Measurements from ENCODE around the gene TAPBP.
A peak's percentile ranks its signal among the peaks of the same experiment; 100 is the strongest.

The TAPBP gene

GRCh38 chr6:33316603-33317418, 2.9 kb upstream of the TAPBP start:
- TF ChIP-seq CTCF (IDR thresholded peaks at IDR 0.05; ENCODE audit: insufficient read depth, low read length, poor library complexity, severe bottlenecking): no peak
- H3K4me3 ChIP-seq (replicated peaks; ENCODE audit: low read depth, low read length): peak overlapping the region; percentile 73
- no peak for DNase-seq (ENCODE audit: extremely low read depth, insufficient read length)
- no peaks in the 10 kb centered on the region for H3K27me3 ChIP-seq (replicated peaks; ENCODE audit: control insufficient read depth, insufficient read depth, low read length)
- H3K36me3 ChIP-seq (ENCODE audit: control insufficient read depth, insufficient read depth, low read length): peaks cover 25% of the 10 kb centered on the region

- Histone ChIP-seq H3K4me3 (replicated peaks; ENCODE audit: low read depth, low read length) (no peak overlapping the region), H3K27me3 (replicated peaks; ENCODE audit: control insufficient read depth, insufficient read depth, low read length) (no peaks in the 10 kb centered on the region), H3K36me3 (ENCODE audit: control insufficient read depth, insufficient read depth, low read length) (peaks cover 24% of the 10 kb centered on the region)
- no peak for DNase-seq (ENCODE audit: extremely low read depth, insufficient read length)
- TF ChIP-seq CTCF (IDR thresholded peaks at IDR 0.05; ENCODE audit: insufficient read depth, low read length, poor library complexity, severe bottlenecking): no peak
Measured at GRCh38 chr6:33315793-33316602, 2.1 kb upstream of the TAPBP start.

- TF ChIP-seq CTCF (IDR thresholded peaks at IDR 0.05; ENCODE audit: insufficient read depth, low read length, poor library complexity, severe bottlenecking): no peak
- H3K36me3 ChIP-seq (ENCODE audit: control insufficient read depth, insufficient read depth, low read length): peaks cover 16% of the 10 kb centered on the region
- H3K27me3 ChIP-seq (replicated peaks; ENCODE audit: control insufficient read depth, insufficient read depth, low read length): no peaks in the 10 kb centered on the region
- DNase-seq (ENCODE audit: extremely low read depth, insufficient read length): peak; percentile 71
- H3K4me3 ChIP-seq (replicated peaks; ENCODE audit: low read depth, low read length): peak overlapping the region; percentile 92
Measured at GRCh38 chr6:33314943-33315792, 1.3 kb upstream of the TAPBP start.

DNA sequence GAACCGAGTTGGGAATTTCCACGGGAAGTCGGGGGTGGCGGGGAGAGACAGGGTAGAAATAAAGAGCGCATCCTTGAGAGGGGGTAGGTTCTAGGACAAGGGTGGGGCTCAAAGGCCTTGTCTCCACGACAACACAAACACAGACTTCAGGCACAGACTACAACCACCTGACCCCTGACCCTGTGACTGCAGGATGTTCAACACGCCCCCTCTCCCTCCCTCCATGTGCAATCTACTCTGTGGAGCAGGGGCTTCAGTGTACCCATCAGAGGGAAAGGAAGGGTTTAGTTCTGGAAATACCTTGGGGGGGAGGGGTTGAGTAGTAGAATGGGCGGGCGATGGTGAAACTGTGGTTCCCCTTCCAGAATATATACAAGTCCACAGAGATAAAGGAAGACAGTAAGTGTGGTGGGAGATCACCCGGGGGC, 651 bp upstream of the TAPBP start:
- Histone ChIP-seq H3K27me3 (replicated peaks; ENCODE audit: control insufficient read depth, insufficient read depth, low read length) (no peaks in the 10 kb centered on the region), H3K36me3 (ENCODE audit: control insufficient read depth, insufficient read depth, low read length) (peaks cover 10% of the 10 kb centered on the region), H3K4me3 (replicated peaks; ENCODE audit: low read depth, low read length) (peak overlapping the region; percentile 92)
- DNase-seq (ENCODE audit: extremely low read depth, insufficient read length): peak; percentile 57
- TF ChIP-seq CTCF (IDR thresholded peaks at IDR 0.05; ENCODE audit: insufficient read depth, low read length, poor library complexity, severe bottlenecking): no peak

DNA sequence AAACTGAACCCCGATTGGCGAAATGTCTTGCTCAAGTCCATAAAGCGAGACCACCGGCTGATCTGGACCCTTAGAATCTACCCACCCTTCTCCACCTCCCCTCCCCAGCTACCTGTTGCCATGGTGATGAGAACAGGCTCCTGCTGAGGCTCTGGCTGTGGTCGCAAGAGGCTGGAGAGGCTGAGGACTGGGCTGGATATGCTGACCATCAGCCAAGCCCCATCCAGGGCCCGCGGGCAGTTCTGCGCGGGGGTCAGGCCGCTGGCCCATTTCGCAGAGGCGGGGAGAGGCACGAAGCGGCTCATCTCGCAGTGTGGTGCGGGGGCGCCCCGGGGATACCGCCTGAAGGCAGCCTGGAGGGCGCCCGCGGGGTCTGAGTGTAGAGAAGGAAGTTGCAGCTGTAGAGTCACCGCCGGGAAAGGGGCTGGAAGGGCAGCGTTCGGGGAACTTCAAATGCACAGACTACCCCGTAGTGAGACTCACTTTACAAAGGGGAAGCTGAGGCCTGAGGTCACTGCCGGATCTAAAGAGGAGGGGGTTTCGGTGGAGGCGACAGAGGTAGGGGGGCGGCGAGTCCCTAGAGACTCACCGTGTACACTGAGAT, 671 bp downstream of the TAPBP start:
- DNase-seq (ENCODE audit: extremely low read depth, insufficient read length): no peak
- H3K36me3 ChIP-seq (ENCODE audit: control insufficient read depth, insufficient read depth, low read length): peaks cover 2% of the 10 kb centered on the region; the same call in 1 of the 2 replicates
- H3K4me3 ChIP-seq (replicated peaks; ENCODE audit: low read depth, low read length): peak overlapping the region; percentile 92
- no peaks in the 10 kb centered on the region for H3K27me3 ChIP-seq (replicated peaks; ENCODE audit: control insufficient read depth, insufficient read depth, low read length)
- no peak for TF ChIP-seq CTCF (IDR thresholded peaks at IDR 0.05; ENCODE audit: insufficient read depth, low read length, poor library complexity, severe bottlenecking)
